Fibroblast of peridontal ligament (primary cell): ENCODE measurements around the gene OLFML3.
"Not testable (repeated sequence)": the region's sequence is repeated elsewhere in the genome, so short reads cannot be mapped to it uniquely, and the experiment has no call there.

ENCODE experiments used
- DNase-seq: peaks from one replicate; pipeline ENCODE4 v3.0.0-alpha.2; 2010; ENCODE audit errors: extremely low read depth

OLFML3 gene, protein sequence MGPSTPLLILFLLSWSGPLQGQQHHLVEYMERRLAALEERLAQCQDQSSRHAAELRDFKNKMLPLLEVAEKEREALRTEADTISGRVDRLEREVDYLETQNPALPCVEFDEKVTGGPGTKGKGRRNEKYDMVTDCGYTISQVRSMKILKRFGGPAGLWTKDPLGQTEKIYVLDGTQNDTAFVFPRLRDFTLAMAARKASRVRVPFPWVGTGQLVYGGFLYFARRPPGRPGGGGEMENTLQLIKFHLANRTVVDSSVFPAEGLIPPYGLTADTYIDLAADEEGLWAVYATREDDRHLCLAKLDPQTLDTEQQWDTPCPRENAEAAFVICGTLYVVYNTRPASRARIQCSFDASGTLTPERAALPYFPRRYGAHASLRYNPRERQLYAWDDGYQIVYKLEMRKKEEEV

DNA sequence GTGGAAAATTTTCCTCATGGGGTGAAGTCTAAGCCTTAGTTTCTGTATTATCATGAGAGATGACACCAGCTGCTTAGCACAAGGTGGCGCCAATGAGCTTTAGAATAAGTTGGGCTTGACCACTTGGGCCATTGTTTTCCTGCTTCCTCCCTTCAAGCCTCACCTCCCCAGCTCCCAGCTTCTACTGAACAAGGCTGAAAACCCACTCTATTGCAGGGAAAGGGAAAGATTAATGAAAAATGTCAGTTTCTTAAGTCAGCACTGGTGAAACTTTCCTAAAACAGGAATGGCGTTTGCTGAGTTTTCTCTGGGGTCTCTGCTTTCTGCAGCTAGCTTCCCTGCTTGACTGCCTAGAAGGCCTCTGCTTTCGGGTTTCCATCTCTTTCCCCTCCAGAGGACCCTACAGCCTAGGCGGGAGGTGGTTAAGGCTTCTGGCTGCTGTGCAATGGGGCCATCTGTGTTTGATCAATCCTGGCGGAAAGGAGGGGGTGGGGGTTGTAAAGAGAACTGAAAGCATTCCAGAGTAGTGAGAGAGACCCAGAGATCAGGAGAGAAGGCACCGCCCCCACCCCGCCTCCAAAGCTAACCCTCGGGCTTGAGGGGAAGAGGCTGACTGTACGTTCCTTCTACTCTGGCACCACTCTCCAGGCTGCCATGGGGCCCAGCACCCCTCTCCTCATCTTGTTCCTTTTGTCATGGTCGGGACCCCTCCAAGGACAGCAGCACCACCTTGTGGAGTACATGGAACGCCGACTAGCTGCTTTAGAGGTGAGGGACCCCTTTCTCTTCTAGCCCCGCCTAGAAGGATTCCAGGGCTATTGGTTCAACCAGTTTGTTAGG, at the start of gene OLFML3:
TSS of gene OLFML3 (plus strand) at position 612 of the 840 bp plus-strand sequence. CDS start at position 655, 43 bp downstream.
- peak; percentile 97 for DNase-seq

DNA sequence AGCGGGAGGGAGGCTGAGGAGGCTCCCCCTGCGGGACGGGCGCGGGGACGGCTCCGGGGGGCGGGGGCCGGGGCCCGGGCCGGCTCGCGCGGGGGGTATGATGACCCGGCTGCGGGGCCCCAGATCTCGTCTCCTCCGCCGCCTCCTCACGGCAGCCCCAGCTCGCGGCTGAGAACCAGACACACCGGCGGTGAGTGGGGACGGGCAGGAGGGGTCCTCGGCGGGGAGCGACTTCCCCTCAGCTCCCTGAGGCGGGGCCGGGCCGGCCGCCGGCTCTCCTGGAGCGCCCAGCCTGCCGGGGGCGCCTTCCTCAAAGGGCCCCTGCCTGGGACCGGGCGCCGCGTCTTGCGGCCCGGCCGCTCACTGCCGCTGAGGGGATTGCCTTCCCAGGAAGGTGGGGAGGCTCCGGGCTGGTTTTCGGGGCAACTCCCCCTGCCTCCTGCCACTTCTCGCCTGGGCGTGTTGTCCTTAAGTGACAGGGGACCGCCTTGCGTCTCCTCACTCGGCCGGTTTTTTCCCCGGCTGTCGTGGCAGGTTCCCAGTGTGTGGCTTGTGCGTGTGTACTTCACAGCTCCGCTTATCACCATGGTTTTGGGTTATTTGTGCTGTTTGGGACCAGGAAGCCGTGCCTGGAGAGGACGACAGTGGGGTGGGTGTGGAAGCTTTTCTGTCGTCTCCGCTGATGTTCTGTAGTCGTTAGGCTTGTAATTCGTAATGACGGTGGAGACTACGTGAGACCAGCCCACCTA, 49.4 kb upstream of the OLFML3 start:
- DNase-seq: peak; percentile 22

DNA sequence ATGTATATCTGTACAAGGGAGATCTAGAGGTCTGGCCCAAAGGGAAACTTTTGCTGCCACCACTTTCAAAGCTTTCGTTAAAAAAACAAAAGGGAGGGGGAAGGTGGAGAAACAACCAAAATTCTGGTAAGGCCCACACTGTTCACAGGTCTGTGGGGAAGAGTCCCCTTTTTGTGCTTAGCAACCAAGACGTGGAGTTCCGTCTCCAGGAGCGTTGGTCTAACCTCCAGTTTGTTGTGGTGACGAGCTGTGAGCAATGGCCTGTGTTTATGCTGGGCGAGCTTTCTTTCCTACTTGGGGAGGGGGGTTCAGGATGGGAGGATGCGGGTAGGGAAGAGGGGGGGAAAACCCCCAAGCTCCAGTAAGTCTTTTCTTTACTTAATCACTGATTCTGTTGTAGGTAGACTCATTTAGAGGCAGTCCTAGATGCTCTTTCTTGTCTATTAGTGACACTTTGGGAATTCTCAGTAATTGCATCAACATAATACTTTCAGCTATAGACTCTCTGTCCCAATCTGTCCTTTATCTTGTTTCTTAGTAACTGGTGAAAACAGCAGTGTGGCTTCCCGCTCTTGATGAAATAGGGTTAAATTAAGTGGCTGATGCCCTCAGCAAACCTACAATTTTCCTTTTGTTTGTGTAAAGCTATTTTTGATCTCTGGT, 48.6 kb upstream of the OLFML3 start:
- DNase-seq: peak; percentile 77

DNA sequence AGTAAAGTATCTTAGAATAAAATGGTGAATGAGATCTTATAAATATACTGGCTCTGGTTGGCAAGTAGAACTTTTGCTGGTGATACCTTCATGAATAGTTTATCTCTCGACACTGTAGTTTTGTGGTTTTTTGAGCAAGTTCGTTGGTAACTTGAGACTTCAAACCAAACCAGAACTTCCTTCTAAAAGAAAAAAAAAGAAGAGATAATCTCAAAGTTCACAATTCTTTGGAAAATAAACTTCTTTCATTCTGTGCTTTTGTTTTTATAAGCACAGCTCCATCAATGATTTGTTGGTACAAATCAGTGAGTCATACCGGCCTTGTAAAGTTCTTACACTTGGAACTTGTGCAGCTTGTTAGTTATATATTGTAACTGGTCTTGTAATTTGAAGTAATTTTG, 47.8 kb upstream of the OLFML3 start:
- peak; percentile 80 for DNase-seq

DNA sequence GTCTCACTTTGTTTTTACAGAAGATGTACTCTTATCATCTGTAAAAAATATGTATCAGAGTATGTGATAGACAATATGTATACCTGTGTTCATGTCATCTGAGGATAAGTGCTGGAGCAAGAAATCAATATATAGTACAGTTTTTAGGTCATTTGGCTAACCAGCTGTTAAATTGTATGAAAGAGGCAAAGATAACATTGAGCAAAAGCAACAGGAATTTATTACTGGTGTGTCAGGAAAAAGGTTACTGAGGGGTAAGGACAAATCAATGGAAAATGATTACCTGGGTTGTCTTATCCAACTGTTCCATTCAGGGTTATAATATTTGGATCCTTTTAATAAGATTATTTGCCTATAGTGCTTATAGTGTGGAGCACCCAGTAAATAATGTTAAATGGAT, 45.3 kb upstream of the OLFML3 start:
- no peak for DNase-seq

DNA sequence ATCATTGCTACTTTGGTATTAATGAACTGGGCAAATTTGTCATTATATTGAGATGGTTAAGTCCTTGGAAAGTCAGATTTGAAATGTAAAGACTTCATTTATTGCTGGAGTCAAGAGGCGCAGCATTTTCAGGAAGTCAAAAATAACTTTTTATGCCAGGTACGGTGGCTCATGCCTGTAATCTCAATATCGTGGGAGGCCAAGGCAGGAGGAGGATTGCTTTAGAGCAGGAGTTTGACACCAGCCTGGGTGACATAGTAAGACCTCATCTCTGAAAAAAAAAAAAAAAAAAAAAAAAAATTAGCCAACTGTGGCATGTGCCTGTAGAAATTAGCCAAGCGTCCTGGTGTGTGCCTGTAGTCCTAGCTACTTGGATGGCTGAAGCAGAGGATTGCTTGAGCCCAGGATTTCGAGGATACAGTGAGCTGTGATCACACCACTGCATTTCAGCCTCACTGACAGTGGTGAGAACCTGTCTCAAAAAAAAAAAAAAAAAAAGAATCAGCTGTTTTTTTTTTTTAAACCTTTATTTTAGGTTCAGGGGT, 44.7 kb upstream of the OLFML3 start:
- no peak for DNase-seq

DNA sequence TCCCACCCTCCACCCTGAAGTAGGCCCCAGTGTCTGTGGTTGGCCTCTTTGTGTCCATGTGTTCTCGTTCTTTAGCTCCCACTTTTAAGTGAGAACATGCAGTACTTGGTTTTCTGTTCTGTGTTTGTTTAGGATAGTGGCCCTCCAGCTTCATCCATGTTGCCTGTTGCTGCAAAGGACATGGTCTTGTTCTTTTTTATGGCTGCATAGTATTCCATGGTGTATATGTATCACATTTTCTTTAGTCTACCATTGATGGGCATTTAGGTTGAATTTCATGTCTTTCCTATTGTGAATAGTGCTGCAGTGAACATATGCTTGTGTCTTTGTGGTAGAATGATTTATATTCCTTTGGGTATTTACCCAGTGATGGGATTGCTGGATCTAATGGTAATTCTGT, 44.1 kb upstream of the OLFML3 start:
- DNase-seq: no peak

DNA sequence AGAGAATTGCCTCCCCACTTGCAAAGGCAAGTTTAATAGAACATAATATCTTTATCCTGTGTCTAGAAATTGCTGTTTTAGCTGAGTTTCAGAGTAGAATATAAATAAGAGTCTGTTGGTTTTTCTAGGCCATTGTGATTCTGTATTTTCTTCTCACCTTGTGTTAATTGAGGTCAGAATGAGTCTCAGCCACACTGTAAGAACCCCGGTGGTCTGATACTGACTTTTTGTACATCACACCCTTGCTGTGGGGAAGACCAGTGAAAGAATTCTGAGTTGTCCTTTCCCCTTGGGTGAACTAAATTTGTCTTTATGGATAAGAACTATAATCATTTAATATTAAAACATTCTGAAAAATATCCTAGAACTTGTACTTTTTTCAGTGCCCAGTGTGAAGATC, 43.3 kb upstream of the OLFML3 start:
- DNase-seq: no peak

DNA sequence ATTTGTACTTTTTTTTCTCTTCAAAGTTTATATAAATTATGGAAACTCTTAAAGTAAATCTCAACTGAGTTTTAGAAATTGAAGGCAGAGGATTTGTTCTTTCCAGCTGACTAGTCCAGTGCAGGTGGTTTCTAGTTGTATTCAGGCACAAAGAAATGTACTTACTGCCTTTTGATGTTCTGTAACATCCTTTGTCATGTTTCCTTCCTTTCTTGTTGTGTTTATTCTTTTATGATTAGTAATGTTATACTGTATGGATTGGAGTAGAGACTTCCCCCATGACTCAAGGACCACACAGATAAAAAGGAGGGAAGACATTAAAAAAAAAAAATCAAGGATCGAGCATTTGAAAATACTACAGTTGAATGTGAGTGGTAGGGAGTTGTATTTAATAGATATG, 42.1 kb upstream of the OLFML3 start:
- DNase-seq: no peak

DNA sequence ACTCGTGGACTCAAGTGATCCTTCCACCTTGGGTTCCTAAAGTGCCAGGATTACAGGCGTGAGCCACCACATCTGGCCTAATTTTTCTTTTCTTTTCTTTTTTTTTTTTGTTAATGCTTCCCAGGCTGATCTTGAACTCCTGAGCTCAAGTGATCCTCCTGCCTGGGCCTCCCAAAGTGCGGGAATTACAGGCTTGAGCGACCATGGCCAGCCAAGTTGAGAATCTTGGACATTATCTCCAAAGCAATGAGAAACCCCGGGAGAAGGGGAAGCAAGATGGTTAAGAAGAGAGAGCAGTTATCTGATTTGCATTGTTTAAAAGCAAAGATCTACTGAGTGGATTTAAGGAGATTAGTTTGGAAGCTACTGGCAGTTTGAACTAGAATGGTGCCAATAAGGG, 41.1 kb upstream of the OLFML3 start:
- DNase-seq: no peak

DNA sequence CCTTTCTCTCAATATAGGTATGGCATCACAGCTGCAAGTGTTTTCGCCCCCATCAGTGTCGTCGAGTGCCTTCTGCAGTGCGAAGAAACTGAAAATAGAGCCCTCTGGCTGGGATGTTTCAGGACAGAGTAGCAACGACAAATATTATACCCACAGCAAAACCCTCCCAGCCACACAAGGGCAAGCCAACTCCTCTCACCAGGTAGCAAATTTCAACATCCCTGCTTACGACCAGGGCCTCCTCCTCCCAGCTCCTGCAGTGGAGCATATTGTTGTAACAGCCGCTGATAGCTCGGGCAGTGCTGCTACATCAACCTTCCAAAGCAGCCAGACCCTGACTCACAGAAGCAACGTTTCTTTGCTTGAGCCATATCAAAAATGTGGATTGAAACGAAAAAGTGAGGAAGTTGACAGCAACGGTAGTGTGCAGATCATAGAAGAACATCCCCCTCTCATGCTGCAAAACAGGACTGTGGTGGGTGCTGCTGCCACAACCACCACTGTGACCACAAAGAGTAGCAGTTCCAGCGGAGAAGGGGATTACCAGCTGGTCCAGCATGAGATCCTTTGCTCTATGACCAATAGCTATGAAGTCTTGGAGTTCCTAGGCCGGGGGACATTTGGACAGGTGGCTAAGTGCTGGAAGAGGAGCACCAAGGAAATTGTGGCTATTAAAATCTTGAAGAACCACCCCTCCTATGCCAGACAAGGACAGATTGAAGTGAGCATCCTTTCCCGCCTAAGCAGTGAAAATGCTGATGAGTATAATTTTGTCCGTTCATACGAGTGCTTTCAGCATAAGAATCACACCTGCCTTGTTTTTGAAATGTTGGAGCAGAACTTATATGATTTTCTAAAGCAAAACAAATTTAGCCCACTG, 38.7 kb upstream of the OLFML3 start:
- DNase-seq: no peak

DNA sequence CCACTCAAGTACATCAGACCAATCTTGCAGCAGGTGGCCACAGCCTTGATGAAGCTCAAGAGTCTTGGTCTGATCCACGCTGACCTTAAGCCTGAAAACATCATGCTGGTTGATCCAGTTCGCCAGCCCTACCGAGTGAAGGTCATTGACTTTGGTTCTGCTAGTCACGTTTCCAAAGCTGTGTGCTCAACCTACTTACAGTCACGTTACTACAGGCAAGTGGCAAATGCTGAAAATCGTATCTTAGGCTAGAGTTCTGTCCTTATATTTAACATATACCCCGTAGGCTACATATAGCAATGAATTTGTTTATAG, 38.1 kb upstream of the OLFML3 start:
- DNase-seq: no peak

DNA sequence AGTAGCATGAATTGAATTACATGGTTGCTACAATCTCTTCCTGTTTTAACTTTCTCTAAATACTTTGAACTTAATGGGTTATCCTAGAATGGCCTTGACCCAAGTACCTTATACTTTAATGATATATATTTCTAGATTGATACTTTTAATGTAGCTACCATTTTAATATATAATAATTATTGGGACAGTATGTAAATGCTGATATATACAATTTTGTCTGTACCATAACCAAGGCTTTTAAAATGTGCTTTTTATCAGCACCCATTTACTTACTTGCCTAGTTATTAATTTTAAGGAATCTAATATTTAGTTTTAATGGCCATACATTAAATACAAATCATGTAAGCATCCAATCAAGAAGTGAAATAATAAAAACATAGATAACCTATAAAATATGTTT, 36.7 kb upstream of the OLFML3 start:
- DNase-seq: no peak

DNA sequence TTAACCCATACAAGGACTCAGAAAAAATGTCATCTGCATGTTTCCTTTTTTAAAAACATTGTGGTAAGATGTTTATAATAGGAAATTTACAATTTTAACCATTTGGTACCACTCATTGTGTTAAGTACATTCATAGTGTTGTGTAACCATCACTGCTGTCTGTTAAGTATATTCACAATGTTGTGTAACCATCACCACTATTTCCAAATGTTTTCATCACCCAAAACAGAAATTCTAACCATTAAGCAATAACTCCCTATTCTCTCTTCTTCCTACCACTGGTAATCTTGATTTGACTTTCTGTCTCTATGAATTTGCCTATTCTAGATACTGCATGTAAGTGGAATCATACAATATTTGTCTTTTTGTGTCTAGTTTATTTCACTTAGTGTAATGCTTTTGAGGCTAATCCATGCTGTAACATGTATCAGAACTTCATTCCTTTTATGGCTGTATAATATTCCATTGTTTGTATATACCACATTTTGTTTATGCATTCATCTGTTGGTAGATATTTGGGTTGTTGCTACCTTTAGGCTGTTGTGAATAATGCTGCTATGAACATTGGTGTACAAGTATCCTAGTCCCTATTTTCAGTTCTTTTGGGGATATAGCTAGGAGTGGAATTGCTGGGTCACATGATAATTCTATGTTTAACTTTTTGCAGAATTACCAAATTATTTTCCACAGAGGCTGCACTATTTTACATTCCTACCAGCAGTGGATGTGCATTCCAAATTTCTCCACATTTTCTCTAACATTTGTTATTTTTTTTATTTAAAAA, 36.1 kb upstream of the OLFML3 start:
- DNase-seq: peak; percentile 64

DNA sequence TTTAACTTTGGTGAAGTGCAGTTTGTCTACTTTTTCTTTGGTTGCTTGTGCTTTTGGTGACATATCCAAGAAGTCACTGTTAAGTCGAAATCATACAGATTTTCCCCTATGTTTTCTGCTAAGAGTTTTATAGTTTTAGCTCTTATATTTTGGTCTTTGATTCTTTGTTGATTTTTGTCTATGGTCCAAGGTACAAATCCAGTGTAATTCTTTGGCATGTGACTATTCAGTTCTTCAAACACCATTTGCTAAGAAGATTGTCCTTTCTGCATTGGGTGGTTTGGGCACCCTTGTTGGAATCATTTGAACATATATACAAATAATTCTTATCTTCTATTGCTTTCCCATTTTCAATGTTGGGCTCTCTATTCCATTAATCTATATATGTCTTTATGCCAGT, 33.9 kb upstream of the OLFML3 start:
- DNase-seq: no peak

DNA sequence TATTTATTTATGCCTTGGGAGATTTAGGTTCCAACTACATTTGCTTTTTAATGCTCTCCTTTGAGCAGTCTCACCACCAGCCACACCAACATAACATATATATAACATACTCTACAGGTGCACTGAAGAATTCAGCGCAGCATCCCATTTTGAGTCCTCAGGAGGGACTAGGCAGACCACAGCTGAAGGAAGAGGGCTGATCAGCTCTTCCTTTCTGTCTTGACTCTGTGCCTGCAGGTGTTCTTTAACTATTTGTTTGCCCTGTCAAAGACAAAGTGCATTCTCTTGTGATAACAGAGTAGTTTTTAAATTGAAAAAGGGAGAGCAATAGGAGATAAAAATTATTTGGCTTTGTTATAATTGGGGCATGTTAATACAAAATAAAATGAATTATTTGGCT, 33.2 kb upstream of the OLFML3 start:
- DNase-seq: no peak

DNA sequence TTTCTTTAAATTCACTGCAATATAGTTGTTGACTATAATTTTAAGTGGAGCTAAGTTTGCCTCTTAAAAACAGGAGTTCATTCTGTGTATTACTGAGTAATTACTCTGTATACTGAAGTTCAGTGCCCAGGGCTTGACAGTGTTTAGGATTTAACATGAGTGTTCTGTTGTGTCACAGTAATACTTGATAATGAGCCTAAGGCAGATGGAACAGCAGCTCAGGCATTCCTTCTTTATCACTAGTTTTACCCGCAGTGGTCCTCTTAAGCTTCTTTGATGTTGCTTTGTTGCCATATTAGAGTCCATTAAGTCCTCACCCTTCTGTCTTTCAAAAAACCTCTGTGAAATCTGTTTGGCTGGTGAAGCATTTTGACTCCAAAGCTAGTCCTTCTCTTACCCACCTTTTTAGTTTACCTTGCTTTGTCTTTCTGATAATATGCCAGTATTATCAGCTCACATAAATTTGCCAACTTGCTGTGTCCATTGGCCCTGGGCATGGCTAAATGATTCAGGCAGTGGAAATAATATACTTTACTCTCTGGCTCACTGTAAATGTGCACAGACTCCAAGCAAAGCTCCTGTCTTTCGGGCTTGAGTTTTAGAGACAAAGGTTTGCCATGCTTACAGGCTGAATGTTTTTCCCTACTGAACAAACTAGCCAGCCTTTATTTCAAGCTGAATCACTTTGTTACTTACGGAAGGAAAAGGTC, 32.4 kb upstream of the OLFML3 start:
- DNase-seq: peak; percentile 13

DNA sequence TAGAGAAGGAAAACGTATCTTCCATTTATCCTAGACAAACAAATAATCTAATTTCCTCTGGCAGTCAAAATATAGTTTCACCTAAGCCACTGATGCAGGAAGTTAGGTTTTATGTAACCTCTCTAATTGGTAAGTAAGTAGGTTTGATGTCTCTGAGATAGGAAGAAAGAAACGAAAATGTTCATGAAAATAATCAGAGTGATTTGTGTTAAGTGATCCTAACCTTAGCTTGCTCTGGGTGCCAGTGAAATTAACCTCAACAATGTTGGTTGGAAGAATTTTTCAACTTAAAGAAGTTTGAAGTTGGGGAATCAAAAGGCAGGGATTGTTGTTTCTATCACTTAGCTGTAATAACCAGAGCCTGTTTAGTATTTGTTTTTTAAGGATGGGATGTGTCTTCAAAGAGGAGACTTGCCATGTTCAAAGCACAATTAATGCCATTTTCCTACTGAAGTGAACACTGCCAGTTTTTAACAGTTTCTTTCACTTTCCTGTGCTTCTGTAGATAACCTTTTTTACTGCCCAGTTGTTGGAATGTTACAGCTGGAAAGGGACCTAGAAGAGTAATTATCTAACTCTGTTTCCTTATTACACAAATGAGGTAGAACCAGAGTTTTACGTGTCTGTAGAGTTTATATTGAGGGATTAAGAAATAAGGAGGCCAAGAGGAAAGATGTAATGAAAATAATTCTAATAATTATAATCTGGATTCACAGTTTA, 31.7 kb upstream of the OLFML3 start:
- DNase-seq: peak; percentile 15

DNA sequence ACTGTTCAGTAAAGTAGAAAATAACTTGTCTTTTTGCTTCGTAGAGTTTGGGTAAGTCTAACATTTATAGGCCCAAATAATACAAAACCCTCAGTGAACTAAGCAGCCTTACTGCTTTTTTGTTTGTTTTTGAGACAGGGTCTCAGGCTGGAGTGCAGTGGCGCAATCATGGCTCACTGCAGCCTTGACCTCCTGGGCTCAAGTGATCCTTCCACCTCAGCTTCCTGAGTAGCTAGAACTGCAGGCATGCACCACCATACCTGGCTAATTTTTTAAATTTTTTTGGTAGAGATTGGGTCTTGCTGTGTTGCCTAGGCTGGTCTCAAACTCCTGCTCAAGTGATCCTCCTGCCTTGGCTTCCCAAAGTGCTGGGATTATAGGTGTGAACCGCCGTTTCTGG, 31.1 kb upstream of the OLFML3 start:
- not testable (repeated sequence) for DNase-seq
